IPS-NIHi7 (cell line): ENCODE measurements around the gene UCP2.

Experiments
- DNase-seq: peaks from one replicate; pipeline ENCODE4 v3.0.0; 2012; ENCODE audit warnings: mixed read lengths; ENCODE audit errors: extremely low spot score

UCP2 gene

DNA sequence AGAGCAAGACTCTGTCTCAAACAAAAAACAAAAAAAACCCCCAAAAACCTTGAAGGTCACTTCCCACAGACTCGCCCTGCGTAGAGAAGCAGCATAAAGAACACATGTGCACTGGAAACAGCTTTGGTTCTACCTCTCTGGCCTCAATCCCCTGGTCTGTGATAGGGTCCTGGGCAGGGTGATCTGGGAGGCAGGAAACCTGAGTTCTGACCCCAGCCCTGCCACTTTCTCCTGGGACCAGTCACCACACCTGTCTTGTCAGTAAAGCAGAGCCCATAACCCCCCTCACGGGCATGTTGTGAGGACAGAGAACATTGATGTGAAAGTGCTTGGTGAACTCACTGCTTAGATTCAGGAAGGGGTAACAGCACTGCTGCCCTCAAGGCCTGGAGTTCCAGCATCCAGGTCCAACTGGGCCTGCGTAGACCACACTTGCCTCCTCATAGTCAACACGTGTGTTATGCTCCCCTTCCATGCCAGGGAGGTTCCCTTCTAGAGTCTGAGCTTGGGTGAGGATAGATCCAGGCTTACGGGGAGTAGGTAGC is 11.4 kb downstream of the UCP2 start:
- no peak for DNase-seq

DNA sequence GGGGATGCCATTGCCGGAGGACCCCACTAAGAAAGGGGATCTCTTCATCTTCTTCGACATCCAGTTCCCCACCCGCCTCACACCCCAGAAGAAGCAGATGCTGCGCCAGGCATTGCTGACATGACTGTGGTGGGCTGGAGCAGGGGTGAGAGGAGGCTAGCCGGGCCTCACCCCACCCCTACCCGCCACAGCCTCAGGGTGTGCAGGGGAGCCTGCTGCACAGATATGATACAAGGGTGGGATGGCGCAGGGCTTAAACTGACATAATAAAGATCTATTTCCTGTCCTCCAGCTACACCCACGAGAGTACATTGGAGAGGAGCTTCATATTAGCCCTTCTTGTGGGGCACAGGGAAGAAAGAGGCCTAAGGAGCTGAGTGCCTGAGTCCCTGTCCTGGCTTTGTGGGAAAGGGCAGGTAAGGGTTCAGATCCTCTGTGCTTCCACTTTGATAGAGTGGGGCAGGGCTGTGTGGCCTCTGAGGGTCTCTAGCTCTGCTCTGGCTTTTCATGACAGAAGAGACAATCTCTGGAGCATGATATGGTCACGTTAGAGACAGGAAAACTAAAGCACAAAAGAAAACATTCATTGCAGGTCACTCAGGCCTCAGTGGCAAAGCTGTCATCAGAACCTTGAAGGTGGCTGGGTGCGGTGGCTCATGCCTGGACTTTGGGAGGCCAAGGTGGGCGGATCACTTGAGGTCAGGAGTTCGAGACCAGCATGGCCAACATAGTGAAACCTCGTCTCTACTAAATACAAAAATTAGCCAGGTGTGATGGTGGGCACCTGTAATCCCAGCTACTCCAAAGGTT is 12.4 kb downstream of the UCP2 start:
- DNase-seq = no peak

- DNase-seq = no peak
Observed at GRCh38 chr11:73969091-73969490, 13.6 kb downstream of the UCP2 start.

DNA sequence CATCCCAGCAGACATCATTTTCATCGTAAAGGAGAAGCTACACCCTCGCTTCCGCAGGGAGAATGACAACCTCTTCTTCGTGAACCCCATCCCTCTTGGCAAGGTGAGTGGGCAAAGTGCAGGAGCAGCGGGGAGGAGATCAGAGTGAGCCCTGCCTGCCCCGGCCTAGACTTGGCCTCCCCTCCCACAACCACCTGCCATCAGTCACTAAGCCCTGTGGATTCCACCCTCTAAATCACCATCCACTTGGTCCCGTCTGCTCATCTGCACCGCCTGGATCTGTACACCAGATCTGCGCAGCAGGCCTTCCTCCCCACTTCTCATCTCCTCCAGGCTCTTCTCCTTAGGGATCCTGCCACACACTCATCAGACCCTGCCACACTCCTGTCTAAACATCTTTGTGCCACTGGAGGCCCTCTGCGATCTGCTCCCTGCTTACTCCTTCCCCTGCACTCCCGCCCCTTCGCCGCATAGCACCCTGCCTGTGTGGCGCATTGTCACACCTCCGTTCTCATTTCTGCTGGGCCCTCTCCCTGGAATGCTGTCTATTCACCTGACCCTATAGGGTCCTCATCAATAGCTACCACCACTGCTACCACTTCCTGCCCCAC is 14.2 kb downstream of the UCP2 start:
- DNase-seq = no peak

GRCh38 chr11:73965764-73966121 is 16.9 kb downstream of the UCP2 start:
- DNase-seq = no peak

DNA sequence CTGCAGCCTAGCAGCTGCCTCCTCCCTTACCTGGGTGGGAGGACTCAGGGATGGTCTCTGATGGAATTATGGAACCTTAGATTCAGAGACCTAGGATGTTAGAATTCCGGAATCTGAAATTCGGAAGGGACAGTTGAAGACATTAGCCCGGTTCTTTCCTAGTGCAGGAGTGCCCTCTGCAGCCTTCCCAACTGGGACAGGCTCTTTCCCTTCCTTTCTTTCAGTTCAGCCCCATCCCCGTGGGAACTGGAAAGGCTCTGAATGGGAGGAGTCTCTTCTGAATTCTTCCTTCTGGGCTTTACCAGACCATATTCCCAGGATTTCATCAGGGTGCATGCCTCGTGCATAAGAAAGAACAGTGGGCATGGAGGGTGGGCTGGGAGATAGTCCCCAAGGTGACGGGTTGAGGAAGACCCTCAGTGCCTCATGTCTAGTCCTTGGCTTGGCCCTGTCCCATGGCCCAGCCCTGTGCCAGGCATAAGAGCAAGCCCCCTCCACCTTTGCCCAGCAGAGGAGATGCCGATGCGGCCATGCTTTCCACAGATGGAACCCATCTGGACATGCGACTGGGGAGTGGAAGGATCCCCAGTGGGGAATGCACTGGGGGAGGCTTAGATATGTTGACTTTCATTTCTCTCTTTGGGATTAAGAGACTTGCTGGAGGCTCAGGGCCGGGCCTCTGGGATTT is 17.4 kb downstream of the UCP2 start:
- no peak for DNase-seq

DNA sequence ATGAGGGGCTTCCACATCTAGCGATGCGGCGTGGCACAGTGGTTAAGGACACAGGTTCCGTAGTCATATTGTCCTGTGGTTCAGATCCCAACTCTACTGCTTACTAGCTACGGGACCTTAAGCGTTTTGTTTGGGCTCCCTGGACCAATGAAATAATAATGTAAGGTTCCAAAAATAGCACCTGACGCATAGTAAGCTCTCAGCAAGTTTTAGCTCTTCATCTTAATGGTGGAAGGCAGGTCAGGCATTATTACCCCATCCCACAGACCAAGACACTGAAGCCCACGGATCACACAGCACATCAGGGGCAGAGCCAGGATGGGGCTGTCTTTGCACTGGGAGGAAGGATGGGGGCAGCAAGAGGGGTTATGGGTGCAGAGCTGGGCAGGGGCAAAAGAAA is 18.8 kb downstream of the UCP2 start:
- DNase-seq = no peak

- no peak for DNase-seq
Observed at GRCh38 chr11:73962101-73962705, 20.4 kb downstream of the UCP2 start.

DNA sequence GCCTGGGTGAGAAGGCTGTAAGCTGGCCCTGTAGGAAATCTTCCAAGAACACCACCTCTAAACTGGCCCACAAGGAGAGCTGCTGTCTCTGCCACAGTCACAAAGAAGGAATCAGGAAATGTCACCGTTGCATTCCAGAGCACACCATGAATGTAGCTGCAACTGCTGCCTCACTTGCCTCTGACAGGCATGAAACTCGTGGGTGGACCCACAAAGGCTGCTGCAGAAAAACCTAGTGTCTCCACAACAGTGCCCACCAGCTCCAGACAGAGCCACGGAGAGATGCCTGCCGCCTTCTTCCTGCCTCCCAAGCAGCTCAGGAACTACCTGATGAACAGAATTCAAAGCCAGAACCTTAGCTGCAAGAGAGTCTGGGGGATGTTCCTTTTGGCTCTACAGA is 21.3 kb downstream of the UCP2 start:
- DNase-seq = no peak

GRCh38 chr11:73958521-73959141 is 24.0 kb downstream of the UCP2 start:
- no peak for DNase-seq

DNA sequence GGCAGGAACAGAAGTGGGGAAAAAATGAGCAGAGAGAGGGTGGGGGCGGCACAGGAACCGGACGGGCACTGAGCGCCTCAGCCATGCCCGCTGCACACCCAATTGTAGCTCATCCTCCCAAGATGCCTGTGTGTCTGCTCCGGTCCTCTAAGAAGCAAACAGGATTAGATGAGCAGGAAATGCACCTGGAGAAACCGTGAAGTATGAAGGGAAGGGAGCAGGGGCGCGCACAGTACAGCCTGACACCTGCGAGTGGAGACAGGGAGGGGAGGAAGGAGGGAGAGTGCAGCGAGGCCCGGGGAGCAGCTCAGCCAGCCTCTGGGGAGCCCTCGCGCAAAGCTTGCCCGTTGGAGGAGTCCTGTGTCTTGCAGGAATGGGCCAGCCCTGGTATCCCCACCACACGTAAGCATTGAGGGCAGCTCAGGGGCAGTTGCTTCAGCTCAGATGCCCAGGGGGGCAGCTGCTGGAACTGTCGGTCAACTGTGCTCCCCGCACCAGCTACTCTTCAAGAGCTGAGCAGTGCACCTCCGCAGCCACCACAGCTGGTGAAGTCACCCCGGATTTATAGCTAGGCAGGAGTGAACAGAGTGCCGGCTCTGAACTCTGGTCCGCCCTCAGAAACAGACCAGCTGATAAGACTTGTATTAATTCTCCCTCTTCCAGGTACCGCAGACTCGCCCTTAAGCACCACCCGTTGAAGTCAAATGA is 24.8 kb downstream of the UCP2 start:
- DNase-seq = no peak

- no peak for DNase-seq
Observed at GRCh38 chr11:73956876-73957653, 25.6 kb downstream of the UCP2 start.

GRCh38 chr11:73951797-73952196 is 30.8 kb downstream of the UCP2 start:
- DNase-seq = no peak

DNA sequence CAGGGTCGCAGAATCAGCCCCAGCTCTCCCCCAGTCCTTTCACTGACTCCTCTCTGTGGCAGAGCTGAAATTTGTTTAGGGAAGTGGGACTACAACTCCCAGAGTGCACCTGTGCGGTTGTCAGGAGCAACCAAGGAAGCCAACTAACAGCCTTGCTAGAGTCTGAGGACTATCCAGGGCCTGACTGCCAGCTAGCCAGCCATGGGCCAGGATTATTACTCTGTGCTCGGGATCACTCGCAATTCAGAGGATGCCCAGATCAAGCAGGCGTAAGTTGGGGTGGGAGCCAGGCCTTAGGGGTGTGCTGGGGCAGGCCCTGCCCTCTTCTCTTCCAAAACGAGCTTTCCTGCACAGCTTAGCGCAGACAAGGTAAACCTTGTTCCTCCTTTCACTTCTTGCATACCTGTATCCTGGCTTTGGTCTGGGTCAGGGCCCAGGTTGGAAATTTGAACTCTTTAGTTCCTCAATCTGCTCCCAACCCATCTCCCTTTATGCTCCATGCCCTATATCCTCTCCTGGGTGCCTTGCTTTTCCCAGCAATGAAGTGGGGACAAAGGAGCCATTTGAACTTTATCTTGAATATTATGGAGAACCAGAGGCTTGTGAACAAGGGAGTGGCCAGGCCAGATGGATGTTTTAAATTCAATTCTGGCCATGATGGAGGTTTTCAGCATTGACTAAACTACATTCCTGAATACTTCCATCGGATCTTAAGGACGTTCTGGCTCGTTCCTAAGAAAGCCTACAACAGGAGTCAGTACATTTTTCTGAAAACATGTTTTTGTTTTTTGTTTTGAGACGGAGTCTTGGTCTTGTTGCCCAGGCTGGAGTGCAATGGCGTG is 31.6 kb downstream of the UCP2 start, which contains the start of gene DNAJB13:
DNAJB13 (plus strand) TSS at position 158 of the 842 bp plus-strand sequence; CDS start at position 202, 44 bp downstream.
- DNase-seq = peak; percentile 94

DNA sequence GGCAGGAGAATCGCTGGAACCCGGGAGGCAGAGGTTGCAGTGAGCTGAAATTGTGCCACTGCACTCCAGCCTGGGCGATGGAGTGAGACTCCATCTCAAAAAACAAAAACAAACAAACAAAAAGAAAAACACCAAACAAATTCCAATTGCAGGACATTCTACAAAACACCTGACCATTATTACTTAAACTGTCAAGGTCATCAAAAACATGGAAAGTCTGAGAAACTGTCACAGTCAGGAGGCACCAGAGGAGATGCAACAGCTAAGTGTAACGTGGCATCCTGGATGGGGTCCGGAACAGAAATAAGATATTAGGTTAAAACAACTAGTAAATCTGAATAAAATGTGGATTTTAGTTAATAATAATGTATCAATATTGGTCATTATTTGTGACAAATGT is 32.7 kb downstream of the UCP2 start:
- no peak for DNase-seq

- DNase-seq = no peak
Observed at GRCh38 chr11:73949246-73949645, 33.4 kb downstream of the UCP2 start.

- no peak for DNase-seq
Observed at GRCh38 chr11:73946798-73947458, 35.7 kb downstream of the UCP2 start.

- no peak for DNase-seq
Observed at GRCh38 chr11:73945396-73945795, 37.2 kb downstream of the UCP2 start.

DNA sequence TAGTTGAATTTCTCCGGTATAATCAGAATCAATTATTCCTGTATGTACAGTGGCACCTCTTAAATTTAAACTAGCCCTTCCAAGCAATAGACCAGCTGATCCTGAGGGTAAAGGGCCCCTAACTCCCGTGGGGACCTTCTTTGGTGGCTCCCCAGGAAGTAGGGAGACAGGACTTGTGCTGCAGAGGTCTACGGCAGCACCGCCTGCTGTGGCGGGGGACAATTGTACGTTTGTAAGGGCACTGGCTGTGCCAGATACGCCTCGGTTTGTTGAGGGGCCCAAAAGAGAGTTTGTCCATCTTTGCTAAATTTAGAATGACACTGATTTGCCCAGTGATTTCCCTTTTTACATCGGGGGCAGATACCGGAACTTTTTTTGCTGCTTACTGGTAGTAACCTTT is 37.7 kb downstream of the UCP2 start:
- no peak for DNase-seq
